Muscle layer of duodenum (tissue), 2 donors: Measurements from ENCODE around the gene LZTS2.
"Not testable (repeated sequence)": the region's sequence is repeated elsewhere in the genome, so short reads cannot be mapped to it uniquely, and the experiment has no call there.

Source experiments
- H3K27ac ChIP-seq: one replicate; pipeline ENCODE4 v1.7.0; 2013; ENCODE audit warnings: mild to moderate bottlenecking, low read length
- H3K27me3 ChIP-seq: one replicate; pipeline ENCODE4 v1.7.0; 2013; ENCODE audit warnings: low read depth, mild to moderate bottlenecking, control low read depth, low read length
- H3K36me3 ChIP-seq, 2 donors: one replicate each; pipeline ENCODE4 v1.7.0; 2013; ENCODE audit warnings: low read length in 2 of 2, control low read depth in 1 of 2, mild to moderate bottlenecking in 1 of 2; ENCODE audit not compliant: insufficient read depth in 2 of 2, control insufficient read depth in 1 of 2
- H3K4me1 ChIP-seq, 2 donors: one replicate each; pipeline ENCODE4 v1.7.0; 2013; ENCODE audit warnings: low read length in 2 of 2, mild to moderate bottlenecking in 2 of 2, control low read depth in 1 of 2, moderate library complexity in 1 of 2; ENCODE audit not compliant: insufficient read depth in 2 of 2, control insufficient read depth in 1 of 2
- H3K4me3 ChIP-seq, 2 donors: one replicate each; pipeline ENCODE4 v1.7.0; 2013; ENCODE audit warnings: low read length in 2 of 2, low read depth in 1 of 2, mild to moderate bottlenecking in 1 of 2
- H3K9me3 ChIP-seq, 2 donors: one replicate each; pipeline ENCODE4 v1.7.0; 2013; ENCODE audit warnings: low read length in 2 of 2, control low read depth in 1 of 2, mild to moderate bottlenecking in 1 of 2; ENCODE audit not compliant: control insufficient read depth in 1 of 2
- donor health status: healthy.

The LZTS2 gene

DNA sequence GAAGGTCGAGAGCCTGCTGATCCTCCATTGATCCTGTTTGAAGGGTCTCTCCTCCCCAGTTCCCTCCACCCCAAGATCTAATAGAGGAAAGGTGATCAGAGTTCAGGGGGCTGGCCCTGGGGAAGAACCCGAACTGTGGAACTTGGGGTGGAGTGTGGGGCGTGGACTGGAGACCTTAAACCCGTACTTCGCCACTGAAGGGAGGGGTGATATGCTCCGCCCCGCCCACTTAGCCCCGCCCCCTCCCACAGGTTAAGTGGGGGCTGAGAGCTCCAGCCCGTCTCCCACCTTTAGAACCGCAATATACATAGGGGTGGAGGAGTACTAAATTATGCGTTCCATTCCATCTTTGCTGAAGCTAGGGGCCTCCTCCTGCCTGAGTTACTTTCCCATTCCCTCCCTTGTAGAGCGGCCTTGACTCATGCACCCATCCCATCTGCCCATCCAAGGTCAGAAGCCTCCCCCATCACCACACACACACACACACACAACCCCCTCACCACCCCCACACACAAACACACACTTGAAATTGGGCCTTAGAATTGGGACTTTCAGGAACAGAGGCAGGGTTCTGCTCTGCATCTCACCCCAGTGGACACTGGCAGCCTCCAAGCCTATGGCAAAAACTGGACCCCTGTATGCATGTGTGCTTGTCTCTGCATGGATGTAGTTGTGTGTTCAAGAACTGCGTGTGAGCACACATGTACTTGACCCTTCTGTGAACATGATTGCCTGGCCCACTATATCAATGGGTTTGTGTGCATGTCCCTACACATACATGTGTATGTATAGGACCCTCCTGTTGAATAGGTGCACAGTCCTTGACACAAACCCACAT, 29.3 kb upstream of the LZTS2 start:
- peak overlapping the region; percentile 64 for H3K27ac ChIP-seq
- H3K4me3 ChIP-seq, result peak overlapping the region; percentile 47 to 68
- no peaks in the 10 kb centered on the region for H3K9me3 ChIP-seq
- H3K4me1 ChIP-seq, result peaks cover 0 to 8% of the 10 kb centered on the region in 2 donors
- H3K36me3 ChIP-seq, result peaks cover 7 to 8% of the 10 kb centered on the region in 2 donors
- no peaks in the 10 kb centered on the region for H3K27me3 ChIP-seq

DNA sequence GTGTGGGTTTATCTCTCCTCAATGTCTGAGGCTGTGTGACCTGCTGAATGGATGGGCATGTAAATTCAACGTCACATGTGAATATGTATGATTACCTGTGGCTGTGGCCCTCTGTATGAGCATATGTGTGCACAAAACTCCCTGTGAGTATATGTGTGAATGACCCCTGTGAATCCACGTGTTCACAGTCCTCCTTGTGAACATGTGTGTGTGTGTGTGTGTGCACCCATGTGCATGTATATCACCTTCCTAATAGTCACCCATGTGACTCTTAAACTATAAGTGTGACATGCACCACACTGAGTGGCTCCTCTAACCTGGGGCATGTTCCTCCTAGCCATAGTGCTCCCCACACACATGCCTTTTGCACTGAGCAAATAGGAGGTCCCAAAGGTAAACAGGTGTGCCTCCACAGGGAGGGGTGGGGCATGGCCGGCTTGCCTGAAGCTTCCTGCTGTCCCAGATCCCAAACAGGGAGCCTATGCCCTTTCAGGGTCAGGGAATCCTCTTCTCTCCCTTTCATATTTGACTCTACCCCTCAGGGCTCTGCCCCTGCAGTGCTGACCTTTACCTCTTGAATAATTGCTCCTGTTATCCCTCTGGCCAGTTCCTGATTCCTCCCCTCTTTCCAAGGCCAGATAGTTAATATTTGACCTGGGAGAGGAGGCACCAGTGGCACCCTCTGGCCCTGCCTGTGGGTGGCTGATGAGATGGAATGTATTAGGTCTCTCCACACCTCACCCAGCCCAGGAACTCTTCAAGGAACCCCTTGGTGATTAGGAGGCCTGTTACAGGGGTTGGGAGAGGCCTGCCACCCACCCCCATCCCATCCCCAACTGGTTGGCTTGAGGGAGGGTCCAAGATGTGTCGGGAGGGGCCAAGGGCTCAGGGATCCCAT, 28.4 kb upstream of the LZTS2 start:
- no peaks in the 10 kb centered on the region for H3K27me3 ChIP-seq
- H3K4me1 ChIP-seq, result peaks cover 0 to 8% of the 10 kb centered on the region in 2 donors
- peak overlapping the region in 1 of 2 donors; percentile 24 for H3K4me3 ChIP-seq
- peaks cover 0 to 3% of the 10 kb centered on the region in 2 donors for H3K36me3 ChIP-seq
- peak overlapping the region; percentile 2 for H3K27ac ChIP-seq
- no peaks in the 10 kb centered on the region for H3K9me3 ChIP-seq

- H3K4me3 ChIP-seq, result no peak overlapping the region
- peaks cover 0 to 4% of the 10 kb centered on the region in 2 donors for H3K36me3 ChIP-seq
- no peak overlapping the region for H3K27ac ChIP-seq
- no peaks in the 10 kb centered on the region for H3K9me3 ChIP-seq
- H3K27me3 ChIP-seq, result no peaks in the 10 kb centered on the region
- peaks cover 0 to 8% of the 10 kb centered on the region in 2 donors for H3K4me1 ChIP-seq
These were observed 27.3 kb upstream of the LZTS2 start for GRCh38 chr10:100972115-100972903.

DNA sequence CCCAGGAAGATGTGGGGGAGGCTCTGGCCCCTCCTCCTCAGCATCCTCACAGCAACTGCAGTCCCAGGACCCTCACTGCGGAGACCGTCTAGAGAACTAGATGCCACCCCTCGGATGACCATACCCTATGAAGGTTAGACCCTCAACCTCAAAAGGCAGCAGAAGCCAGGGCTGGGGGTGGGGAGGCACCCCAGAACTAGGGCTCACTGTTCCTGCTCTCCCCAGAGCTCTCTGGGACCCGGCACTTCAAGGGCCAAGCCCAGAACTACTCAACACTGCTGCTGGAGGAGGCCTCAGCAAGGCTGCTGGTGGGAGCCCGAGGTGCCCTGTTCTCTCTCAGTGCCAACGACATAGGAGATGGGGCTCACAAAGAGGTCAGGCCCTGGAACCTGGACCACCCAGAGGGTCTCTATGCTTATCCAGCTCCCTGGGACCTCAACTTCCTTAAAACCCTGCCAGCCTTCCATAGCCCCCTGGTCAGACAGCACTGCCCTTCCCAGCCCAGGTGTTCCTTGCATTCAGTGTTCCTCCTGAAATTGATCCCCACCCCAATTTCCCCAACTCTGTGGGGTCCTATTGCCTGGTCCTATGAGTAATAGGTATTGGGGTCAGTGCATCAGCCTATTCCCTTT, 26.6 kb upstream of the LZTS2 start:
- Histone ChIP-seq H3K36me3 (peaks cover 0 to 4% of the 10 kb centered on the region in 2 donors), H3K27ac (no peak overlapping the region), H3K27me3 (no peaks in the 10 kb centered on the region), H3K4me1 (peaks cover 0 to 8% of the 10 kb centered on the region in 2 donors), H3K4me3 (no peak overlapping the region), H3K9me3 (no peaks in the 10 kb centered on the region)

DNA sequence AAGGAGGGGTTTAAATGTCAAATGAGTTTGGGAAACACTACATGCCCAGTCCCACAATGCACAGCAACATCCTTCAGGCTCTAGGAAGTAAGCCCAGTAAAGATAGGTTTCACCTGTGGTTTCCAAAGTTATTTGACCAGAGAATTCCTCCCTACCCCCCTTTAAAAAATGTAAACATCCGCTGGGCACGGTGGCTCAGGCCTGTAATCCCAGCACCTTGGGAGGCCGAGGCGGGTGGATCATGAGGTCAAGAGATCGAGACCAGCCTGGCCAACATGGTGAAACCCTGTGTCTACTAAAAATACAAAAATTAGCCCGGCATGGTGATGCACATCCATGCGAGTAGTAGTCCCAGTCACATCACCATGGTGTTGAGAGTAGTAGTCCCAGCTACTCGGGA, 24.2 kb upstream of the LZTS2 start:
- peaks cover 15 to 16% of the 10 kb centered on the region in 2 donors for H3K36me3 ChIP-seq
- H3K27ac ChIP-seq, H3K4me1 ChIP-seq, H3K27me3 ChIP-seq, H3K9me3 ChIP-seq, H3K4me3 ChIP-seq: not testable (repeated sequence)

DNA sequence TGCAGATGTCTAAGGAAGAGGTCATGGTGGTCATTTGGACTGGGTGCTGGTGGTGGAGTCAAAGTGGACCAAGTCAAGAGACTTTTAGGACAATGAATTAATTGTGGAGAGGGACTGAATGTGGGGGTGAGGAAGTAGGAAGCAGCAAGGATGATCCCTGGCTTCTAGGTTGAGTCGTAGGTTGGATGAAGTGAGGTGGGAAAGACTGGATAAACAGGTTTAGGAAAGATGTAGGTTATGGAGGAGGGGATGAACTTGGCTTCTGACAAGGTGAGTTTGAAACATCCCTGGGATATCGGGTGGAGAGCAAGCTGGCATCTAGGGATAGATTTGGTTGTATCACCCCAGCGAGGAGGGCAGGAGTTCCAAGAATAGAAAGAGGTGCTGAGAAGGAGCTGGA, 22.7 kb upstream of the LZTS2 start:
- H3K4me1 ChIP-seq, result no peaks in the 10 kb centered on the region
- no peaks in the 10 kb centered on the region for H3K9me3 ChIP-seq
- H3K36me3 ChIP-seq, result peaks cover 26 to 27% of the 10 kb centered on the region in 2 donors
- H3K27me3 ChIP-seq, result no peaks in the 10 kb centered on the region
- H3K27ac ChIP-seq, result no peak overlapping the region
- no peak overlapping the region for H3K4me3 ChIP-seq

DNA sequence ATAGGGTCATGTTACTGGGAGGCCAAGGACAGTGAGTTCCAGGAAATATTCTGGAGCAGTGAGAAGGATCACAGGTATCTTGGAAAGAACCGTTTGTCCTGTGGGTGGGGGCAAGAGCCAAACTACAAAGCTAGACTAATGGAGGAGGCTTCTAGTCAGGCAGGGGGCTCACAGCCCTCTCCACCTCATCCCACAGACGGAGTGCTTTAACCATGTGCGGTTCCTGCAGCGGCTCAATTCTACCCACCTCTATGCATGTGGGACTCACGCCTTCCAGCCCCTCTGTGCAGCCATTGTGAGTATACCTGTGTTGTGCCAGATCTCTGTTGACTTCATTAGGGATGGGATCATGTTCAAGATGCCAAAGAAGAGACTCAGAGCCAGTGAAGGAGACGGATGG, 22.2 kb upstream of the LZTS2 start:
- no peaks in the 10 kb centered on the region for H3K4me1 ChIP-seq
- H3K36me3 ChIP-seq, result peaks cover 26 to 27% of the 10 kb centered on the region in 2 donors
- H3K4me3 ChIP-seq, result no peak overlapping the region
- H3K27me3 ChIP-seq, result no peaks in the 10 kb centered on the region
- H3K9me3 ChIP-seq, result no peaks in the 10 kb centered on the region
- H3K27ac ChIP-seq, result no peak overlapping the region

DNA sequence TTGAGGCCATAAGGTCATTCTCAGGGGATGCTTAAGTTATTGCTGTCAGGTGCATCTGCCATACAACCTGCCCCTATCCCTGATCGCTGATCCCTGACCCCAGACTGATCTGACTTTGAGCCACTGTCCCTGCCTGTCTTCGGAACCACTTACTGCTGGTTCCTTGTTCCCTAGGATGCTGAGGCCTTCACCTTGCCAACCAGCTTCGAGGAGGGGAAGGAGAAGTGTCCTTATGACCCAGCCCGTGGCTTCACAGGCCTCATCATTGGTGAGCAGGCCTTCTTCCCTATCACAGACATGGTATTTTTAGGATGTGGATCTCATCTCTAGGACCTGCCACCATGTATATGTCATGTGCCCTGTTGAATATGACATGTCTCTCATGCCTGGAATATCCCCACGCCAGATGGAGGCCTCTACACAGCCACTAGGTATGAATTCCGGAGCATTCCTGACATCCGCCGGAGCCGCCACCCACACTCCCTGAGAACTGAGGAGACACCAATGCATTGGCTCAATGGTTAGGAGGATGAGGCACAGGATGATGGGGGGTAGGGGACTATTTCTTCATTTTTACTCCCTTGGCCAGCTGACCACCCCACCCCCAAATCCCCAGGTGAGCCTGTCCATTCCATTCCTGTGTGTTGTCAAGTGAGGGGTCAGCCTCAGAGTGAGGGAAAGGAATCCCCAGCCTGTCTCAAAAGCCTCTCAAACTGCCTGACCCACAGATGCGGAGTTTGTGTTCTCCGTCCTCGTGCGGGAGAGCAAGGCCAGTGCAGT, 21.3 kb upstream of the LZTS2 start:
- Histone ChIP-seq H3K4me3 (no peak overlapping the region), H3K36me3 (peaks cover 31 to 34% of the 10 kb centered on the region in 2 donors), H3K27ac (no peak overlapping the region), H3K9me3 (no peaks in the 10 kb centered on the region), H3K27me3 (no peaks in the 10 kb centered on the region), H3K4me1 (no peaks in the 10 kb centered on the region)

- no peak overlapping the region for H3K4me3 ChIP-seq
- no peaks in the 10 kb centered on the region for H3K9me3 ChIP-seq
- peaks cover 31 to 37% of the 10 kb centered on the region in 2 donors for H3K36me3 ChIP-seq
- no peaks in the 10 kb centered on the region for H3K4me1 ChIP-seq
- no peaks in the 10 kb centered on the region for H3K27me3 ChIP-seq
- H3K27ac ChIP-seq, result no peak overlapping the region
These were observed 20.8 kb upstream of the LZTS2 start for GRCh38 chr10:100978901-100979195.

DNA sequence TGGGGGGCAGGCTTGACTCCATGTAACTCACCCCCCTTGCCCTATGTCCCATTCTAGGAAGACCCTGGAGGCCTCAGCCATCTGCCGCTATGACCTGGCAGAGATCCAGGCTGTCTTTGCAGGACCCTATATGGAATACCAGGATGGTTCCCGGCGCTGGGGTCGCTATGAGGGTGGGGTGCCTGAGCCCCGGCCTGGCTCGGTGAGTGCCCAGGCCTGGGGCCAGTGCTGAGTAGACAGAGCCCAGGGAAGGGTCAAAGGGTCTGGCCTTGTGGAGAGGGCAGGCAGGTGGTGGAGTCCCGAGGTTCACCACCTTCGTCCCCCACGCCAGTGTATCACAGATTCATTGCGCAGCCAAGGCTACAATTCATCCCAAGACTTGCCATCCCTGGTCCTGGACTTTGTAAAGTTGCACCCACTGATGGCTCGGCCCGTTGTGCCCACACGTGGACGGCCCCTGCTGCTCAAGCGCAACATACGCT, 19.8 kb upstream of the LZTS2 start:
- Histone ChIP-seq H3K27me3 (no peaks in the 10 kb centered on the region), H3K4me3 (no peak overlapping the region), H3K27ac (no peak overlapping the region), H3K9me3 (no peaks in the 10 kb centered on the region), H3K4me1 (no peaks in the 10 kb centered on the region), H3K36me3 (peaks cover 31 to 37% of the 10 kb centered on the region in 2 donors)
